Posterior vena cava (tissue), 2 donors: ENCODE data around the gene MYO16. TPM values are rescaled to one million over a fixed set of nuclear protein-coding genes. Genes with fewer than 3 reads are reported as not detected.

ENCODE experiments used
- DNase-seq: peaks from one replicate; pipeline ENCODE4 v3.0.0-alpha.2; 2020; ENCODE audit warnings: low spot score
- intact Hi-C, 2 donors: fragments of 100-400 bp; cut with DNase I; formaldehyde crosslinking; loops; one replicate each; pipeline versions ENCODE4 v1.14.1 to v1.14.2; 2022 to 2023
- total RNA-seq, 2 donors: library from RNA; stranded (reverse); fragmentation: NEBNext Ultra II Directional; extraction: Animal tissue kit (Norgen Biotek cat#: 25700); gene quantifications; one replicate each; pipeline ENCODE4 v1.2.1, GENCODE V29; 2021
- donor health status: DM: yes; HTN: yes; CAD: no.
- donor health status: DM: yes; HTN: yes; CAD: no.

MYO16 gene
- total RNA-seq, 2 donors from 2014 or later = 0.09 to 0.43 TPM

DNA sequence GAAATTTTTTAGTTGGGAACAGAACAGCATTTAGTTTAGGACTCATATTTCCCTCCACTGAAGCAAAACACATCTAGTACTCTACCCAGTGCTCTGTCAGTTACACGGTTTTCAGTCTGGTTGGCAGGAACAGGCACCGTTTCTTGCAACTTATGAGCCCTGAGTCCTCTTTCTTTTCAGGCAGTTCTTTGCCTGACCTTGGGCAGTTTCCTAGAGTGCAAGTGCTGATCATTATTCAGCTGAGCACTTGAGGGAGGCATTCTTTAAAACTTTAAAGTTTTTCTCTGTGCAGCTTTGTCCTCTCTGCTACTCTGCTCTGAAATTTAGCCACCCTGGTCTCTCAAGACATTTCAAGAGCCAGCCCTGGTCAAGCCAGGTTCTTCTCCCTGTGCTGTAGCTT lies 96.1 kb downstream of the MYO16 start:
- intact Hi-C loops = no loop called here
- DNase-seq = no peak

DNA sequence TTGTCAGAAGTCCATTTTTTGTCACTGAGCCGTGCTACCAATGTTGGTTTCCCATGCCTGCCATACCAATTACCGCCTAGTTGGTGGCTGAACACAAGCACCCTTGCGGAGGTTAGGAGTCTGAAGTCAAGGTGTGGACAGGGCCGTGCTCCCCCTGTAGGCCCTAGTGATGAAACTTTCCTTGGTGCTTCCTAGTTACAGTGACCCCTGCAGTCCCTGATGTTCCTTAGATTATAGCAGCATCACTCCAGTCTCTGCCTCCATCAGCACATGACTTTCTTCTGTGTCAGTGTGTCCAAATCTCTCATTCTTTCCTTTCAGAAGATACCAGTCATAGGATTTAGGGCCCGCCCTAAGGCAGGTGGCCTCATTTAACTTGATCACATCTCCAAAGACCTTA lies 99.0 kb downstream of the MYO16 start:
- intact Hi-C loops = no loop called here
- DNase-seq = no peak

DNA sequence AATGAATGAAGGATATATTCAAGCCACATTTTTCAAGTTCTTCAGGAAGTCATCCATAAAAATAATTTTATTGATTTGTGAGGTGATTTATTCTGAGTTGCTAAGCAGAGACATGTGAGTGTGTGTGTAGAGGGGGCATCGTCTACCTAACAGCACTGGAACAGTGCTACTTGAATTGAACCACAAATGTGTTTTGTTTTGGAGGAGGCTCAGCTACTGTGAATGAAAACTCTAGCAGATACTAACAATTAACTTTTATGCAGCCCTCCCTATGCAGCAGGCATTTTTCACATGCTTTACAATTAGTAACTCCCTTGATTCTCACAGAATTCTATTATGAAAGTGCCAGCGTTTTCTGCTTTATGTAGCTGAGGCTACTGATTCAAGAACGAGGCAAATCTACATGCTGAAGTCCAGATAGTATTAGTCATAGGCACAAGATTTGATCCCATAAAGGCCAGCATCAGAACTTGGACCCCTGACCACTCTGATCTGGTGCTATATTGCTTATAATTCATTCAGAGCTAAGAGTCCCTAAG lies 103.7 kb downstream of the MYO16 start:
- intact Hi-C loops = no loop called here
- DNase-seq = no peak

DNA sequence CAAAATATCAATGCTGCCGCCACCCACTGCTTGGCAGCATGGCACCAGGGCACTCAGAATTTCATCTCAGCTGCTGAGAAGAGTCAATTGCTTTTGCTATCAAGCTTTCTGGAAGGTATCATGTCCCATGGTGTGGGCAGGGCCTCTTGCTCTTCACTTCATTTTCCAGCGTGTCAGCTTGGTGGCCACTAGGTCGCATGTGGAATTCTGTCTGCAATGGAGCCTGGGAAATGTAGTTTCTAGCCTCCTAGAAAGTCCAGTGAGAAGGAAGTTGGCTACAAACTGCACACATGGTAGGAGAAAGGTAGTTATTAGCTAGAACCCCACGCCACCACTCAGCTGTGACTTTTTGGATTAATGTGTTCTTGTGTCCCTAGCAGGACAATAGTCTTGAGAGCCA lies 105.3 kb downstream of the MYO16 start:
- intact Hi-C loops = no loop called here
- no peak for DNase-seq

DNA sequence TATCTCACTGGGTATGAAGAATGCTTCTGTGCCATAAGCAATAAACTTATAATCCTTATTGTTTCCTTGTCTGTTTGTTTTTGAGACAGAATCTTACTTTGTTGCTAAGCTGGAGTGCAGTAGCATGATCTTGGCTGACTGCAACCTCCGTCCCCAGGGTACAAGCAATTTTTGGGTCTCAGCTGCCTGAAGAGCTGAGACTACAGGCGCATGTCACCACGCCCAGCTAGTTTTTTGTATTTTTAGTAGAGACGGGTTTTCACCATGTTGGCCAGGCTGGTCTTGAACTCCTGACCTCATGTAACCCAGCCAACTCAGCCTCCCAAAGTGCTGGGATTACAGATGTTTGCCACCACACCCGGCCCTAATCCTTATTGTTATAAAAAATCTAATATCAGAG lies 112.5 kb downstream of the MYO16 start:
- intact Hi-C loops = no loop called here

DNA sequence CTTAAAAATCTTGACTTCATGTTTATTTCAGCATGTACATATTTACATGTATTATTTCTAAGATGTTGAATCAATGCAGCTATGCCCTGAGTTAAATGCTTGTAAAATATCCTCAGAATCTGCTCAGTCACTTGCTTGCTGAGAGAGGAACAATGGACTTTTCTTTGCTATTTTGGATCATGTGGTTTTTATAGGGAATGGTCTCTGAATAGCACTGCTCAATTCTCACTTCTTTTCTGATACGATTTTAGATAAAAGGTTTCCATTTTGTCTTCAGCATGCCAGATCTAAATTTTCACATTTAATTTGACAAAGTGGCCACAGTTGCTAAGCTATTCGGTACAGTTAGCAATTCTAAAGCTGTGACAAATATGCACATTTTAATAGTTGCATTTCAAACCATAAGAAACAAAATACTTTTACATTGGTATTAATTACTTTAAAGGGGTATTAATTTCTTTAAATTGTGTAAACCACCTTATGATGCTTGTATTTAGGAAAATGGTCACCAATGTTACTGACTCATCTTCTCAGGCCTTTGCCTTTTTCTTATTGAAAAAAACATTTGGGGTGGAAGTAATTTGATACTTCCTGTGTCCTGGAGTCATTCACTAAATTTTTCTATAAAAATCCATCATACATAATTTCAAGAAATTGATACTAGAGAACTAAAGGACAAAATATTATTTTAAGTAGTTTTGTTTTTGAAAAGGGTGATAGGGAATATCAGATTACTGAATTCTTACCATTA lies 113.5 kb downstream of the MYO16 start:
- DNase-seq = no peak
- intact Hi-C loops = no loop called here

More for the DNA sequence above, 112.5 kb downstream of the MYO16 start:
- no peak for DNase-seq

DNA sequence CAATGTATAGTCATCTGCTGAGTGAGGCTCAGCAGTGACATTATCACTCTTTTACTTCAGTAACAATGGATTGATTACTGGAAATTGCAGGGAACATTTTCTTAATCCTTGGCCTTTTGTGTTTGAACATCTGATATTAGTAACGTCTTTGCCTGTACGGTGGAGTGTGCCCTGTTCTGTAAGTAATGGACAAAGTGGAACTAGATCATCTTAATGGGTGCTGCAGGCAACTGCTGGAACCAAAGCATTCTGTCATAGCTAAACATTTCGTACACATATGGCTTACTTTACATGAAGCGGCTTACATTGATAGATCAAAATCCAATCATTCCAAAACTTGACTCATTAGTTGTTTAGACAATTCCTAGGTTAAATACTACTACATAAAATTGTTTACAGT lies 114.1 kb downstream of the MYO16 start:
- intact Hi-C loops = no loop called here

DNA sequence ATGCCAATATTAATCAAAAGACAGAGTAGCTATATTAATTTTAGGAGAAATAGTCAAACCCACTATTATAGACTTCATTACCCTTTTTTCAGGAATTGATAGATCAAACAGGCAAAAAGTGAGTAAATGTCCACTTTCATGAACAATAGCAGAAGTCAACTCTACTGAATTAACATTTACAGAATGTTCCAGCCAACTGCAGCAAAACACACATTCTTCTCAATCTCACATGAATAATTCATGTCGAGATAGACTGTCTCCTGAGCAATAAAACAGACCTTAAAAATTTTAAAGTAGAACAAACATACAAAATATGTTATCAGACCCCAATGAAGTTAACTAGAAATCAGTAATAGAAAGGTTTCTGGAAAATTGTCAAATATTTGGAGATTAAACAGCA lies 118.4 kb downstream of the MYO16 start:
- DNase-seq = no peak
- intact Hi-C loops = no loop called here

More for the DNA sequence above, 114.1 kb downstream of the MYO16 start:
- DNase-seq = no peak

DNA sequence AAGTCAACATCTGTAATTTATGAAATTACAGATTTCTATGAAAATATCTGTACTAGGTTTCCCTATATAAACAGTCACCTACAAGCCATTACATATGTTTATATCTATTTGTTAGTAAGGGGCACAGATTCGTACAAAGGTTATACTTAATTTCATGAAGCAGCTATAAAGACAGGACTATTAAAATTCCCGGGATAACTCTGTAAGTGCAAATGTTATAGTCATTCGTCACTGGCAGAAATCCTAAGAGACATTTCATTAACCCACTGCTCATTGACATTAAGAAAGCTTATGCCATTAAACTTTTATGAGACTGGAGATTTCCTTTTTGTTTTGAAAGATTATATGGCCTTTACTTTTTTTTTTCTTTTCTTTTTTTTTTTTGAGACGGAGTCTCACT lies 122.9 kb downstream of the MYO16 start:
- no peak for DNase-seq
- intact Hi-C loops = no loop called here

DNA sequence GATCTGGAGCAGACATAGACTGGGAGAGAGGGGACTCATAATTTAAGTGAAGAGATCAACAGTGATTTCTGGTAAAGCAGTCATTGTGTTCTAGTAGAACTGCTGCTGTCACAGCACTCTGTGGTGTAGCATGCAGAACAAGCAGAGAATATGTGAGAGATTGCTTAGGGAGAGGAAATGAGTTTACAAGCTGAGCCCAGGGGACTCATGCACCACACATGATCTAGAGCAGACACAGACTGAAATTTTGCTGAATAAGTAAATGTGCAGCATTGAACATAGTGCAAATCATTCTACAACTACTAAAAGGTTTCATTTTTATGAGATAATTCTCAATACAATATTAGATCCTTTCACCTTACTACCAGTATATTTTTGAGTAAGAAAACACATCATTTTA lies 125.7 kb downstream of the MYO16 start:
- intact Hi-C loops = no loop called here

DNA sequence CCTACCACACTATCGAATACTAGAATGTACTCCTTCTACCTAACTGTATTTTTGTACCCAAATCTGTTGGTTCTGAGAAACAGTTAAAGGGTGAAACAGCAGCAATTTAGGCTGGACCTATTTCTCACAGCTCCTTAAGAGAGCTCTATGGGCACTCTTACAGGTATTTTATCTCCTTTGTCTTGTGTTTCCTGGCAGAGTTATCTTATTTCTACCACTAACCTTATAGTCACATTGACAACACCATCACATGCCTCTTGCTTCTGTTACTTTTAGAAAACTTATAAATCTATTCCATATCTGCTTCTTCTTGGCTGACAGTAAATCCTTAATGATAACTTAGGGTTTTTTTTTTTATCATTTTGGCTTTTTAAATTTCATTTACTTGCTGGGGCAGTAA lies 130.7 kb downstream of the MYO16 start:
- intact Hi-C loops = no loop called here
- DNase-seq = no peak

More for the DNA sequence above, 125.7 kb downstream of the MYO16 start:
- no peak for DNase-seq

DNA sequence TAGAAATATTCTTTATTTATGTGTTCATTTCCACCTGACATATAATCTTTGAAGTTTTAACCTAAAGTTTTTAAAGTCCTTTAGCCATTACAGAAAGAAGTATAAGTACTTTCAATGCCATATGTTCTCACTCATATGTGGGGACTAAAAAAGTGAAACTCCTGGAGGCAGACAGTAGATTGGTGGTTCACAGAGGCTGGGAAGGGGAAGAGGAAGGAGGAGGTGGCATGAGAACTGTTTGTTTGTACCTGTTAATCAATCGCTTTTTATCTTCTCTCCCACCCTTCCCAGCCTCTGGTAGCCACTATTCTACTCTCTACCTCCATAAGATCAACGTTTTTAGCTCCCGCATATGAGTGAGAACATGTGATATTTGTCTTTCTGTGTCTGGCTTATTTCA lies 131.1 kb downstream of the MYO16 start:
- no peak for DNase-seq
- intact Hi-C loops = no loop called here

DNA sequence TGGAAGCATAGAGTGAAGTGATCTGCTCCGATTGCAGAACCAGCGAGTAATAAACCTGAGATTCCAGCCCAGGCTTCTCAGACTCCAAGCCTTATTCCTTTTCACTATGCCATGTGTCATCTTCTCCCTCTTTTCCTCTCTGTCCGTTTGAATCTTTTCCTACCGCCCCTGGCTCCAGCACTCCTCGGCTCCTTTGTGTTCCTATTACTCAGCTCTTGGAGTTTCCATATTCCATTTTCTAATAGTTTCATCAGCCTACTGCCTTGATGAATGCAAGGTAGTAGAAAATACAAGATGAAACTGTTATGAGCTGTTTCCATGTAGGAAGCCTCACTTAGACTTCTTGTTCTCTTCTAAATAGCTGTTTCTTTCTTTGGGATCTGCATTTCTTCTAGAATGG lies 138.6 kb downstream of the MYO16 start:
- no peak for DNase-seq
- intact Hi-C loops = no loop called here

DNA sequence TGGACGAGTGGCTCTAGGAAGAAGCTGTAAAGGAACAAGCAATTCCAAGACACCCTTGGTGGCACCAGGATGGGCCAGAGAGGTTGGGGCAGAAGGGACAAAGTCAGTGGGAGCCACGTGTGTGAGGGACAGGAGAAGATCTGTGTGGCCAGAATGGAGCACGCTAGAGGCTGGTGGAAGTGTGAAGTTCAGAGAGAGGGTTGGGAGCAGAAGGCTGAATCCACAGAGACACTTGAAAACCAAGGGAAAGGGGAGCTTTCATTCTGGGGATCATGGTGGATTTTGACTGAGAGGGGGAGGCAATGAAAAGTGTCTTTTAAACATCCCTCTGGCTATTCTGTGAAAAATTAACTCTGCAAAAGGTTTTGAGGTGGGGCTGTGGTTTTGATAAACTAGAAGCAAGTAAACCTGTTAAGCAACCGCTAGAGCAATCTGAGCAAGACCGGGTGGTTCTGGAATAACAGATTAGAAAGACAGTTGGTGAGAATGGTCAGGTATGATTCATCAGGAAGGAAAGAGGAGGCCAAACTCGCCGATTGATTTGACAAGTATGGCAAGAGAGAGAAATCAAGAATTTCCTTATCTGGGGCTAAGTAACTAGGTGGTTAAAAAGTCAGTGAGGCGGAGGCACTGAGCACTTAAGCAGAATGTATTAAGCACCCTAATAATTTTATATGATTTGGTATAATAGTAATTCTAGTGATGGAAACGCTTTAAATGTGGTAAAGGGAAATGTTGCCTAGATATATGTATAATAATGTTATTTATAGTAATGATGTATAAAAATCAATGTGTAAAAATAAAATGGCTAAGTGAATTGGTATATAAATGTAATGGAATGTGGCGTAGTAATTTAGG lies 140.0 kb downstream of the MYO16 start:
- intact Hi-C loops = no loop called here

DNA sequence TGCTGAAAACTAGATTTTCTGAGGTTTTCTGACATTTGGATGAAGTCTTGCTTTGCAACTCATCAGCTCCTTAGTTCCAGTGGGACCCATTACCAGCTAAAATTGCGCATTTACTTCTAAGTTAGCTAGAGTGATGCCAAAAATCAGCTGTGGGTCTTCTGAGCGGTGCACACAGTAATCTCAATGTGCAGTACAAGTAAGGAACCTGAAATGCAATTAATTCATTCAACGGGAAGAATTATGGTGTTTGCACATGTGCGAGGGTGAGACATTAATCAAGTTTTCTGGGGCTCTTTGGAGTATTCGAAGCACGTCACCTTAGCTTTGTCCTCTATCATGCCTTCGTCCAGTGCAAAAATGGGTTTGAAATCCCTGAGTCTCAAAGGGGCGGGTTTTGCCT lies 146.2 kb downstream of the MYO16 start:
- intact Hi-C loops = no loop called here
- no peak for DNase-seq

More for the DNA sequence above, 140.0 kb downstream of the MYO16 start:
- DNase-seq = no peak

DNA sequence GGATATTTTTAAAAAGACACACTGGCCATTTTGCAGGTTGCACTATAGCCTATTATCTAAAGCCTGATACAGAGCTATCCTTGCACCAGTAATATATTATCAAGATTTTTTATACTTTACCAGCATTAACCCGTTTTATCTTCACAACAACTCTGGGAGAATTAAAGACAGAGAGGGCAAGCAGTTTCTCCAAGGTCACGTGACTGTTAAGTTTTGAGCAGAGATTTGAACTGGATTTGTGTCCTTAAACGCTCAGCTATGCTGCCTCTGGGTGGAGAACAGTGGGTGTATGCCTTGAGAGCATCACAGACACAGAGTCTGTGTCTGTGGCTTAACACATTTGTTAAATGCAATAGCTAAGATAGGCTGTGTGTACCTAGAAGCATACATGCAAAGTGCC lies 147.2 kb downstream of the MYO16 start:
- intact Hi-C loops = no loop called here
- DNase-seq = no peak

DNA sequence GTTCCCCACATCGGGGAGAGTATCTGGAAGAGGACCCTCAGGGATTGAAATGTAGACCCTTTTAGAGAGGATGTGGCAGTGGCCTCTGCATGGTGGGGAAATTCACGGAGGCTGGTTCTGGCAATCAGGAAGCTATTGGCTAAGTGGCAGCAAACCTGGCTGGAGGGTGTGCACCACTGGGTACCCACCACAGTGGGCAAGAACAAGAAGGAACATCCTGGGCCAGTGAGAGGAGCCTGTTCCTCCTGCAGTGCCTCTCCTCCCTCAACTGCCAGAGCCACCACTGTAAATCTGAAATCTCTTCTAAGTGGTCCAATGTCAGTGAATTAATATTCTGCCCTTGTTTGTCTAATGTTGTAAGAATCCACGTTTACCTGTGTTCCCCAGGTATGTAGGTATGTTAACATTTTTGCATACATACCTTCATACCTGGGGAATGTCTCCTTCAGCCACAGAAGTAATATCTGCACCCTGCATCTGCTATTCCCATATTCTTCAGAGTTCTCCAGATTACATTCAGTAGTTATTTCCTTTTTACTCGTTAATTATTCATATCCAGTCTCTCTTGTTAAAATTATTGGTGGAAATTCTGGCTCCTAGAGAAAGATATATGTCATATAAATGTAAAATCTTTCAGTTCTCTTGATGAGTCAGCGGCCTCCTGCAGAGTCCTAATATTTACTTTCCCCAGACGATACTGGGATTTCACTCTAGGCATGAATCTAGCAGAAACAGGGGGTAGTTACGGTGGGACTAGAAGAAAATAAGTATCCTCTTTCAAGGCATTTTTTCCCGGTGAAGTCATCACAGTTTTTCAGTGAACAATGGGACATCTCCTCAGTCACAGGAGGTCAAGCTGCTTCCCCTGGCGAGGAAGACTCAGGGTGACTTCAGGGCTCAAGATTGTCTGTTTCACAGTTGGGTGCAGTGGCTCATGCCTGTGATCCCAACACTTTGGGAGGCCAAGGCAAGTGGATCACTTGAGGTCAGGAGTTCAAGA lies 148.3 kb downstream of the MYO16 start:
- no peak for DNase-seq
- intact Hi-C loops = no loop called here

DNA sequence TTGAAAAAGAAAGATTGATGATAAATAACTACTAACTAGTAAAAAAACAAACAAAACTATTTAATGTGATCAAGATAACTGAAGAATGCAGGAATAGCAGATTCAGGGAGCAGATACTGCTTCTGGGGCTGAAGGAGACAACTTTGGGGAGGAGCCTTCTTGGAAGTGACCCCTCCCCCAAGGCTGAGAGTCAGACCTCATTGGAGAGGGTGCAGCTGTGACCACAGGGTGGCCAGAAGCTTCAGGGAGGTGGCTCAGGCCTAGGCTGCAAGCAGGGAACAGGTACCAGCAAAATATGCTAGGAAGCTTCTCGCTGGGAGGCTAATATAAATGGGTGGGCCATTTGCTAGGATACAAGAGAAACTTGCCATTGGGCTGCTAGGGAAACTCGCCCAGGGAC lies 149.9 kb downstream of the MYO16 start:
- no peak for DNase-seq

DNA sequence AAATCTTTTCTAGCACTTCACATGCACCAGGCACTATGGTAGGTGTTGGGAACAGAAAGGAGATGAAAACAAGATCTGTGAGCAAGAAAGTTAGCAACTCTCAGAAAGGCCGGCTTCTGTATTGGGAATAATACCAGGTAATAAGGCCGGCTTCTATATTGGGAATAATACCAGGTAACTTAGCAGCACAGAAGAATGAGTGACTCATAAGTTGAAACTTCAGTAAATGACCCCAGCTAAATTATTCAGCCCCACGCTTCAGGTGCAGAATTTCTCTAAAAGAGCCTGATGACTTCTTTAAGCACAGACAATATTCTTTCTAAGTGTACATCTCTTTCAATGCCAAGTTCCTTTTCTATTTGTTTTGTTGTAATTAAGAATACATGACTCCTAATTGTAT lies 151.3 kb downstream of the MYO16 start:
- intact Hi-C loops = no loop called here
- DNase-seq = no peak

More for the DNA sequence above, 149.9 kb downstream of the MYO16 start:
- intact Hi-C loops = no loop called here
